HG03175 (cell line): ENCODE data around the gene LHX4.
A peak's percentile ranks its signal among the peaks of the same experiment; 100 is the strongest.

Source experiments
- ATAC-seq: cut with Tn5 transposase; IDR thresholded peaks from one replicate; pipeline ENCODE4 v1.9.1; 2021; ENCODE audit warnings: mild to moderate bottlenecking, moderate library complexity; ENCODE audit not compliant: unreplicated experiment

Gene LHX4

DNA sequence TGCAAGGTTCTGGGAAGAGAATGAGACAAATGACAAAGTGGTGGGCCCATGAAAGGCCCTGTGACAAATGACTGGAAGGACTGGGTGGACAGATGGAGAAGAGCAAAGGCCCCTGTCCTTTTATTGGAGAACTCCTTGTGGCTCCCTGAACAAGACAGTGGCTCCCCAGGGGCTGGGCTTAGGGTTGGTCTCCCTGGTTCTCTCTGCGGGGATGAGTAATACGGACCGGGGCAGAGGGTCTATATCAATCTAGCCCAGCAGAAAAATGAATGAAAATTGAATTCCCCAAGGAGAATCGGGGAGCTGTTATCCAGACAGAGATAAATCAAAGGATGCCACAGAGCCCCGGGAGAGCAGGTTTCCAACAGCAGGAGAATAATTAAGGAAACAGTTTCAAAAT, 5.2 kb upstream of the LHX4 start:
- ATAC-seq: no peak

DNA sequence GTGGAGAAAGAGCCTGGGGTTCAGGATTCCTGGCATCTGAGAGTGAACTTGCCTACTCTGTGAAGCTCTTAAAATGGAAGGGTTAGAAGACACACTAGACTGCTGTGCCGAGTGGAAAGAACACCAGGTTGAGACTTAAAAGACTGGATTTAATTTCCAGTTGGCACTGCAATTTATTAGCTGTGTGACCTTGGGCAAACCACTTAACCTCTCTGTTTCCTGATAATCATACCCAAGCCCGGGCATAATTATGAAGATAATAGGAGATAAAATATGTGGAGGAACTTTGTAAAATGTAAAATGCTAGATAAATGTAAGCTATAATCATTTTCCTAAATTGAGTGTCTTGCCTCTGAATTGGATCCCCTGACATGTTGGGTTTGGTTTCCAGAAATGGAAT, 4.7 kb upstream of the LHX4 start:
- ATAC-seq: no peak

DNA sequence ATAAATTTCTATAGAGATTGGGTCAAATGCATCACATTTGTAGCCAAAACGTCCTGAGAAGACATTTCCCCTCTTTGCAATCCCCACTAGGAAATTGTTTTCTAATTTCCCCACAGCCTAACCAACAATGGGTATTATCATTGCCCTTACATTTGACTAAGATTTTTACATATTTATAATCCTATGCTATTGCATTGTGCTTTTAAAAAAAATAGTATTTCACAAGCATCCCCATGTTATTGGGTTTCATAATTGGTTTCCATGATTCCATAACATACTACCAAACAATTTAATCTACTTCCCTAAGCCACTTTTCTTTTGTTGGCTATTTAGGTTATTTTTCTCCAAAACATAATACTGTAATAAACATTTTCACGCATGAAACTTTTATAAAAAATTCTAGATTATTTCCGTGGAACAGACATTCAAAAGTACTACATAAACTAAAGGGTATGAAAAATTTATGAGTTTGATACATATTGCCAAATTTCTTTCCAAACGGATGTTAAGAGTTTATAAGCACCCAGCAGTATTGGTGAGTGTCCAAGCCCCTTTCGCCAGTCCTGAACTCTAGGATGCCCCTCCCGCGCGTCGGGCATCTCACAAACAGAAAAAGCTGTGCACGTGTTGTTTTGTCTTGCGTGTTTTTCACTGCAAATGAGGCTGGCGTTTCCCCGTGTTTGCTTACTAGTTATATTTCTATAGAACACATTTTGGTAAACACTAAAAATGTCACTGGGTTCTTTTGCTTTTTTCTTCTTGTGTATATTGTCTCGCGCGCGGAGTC, 2.0 kb upstream of the LHX4 start:
- no peak for ATAC-seq

GRCh38 chr1:180228648-180229482, 1.2 kb upstream of the LHX4 start:
- ATAC-seq: peak; percentile 7

- no peak for ATAC-seq
Observed at GRCh38 chr1:180230416-180230790, 339 bp downstream of the LHX4 start.

GRCh38 chr1:180230791-180231505, 884 bp downstream of the LHX4 start:
- ATAC-seq: no peak

DNA sequence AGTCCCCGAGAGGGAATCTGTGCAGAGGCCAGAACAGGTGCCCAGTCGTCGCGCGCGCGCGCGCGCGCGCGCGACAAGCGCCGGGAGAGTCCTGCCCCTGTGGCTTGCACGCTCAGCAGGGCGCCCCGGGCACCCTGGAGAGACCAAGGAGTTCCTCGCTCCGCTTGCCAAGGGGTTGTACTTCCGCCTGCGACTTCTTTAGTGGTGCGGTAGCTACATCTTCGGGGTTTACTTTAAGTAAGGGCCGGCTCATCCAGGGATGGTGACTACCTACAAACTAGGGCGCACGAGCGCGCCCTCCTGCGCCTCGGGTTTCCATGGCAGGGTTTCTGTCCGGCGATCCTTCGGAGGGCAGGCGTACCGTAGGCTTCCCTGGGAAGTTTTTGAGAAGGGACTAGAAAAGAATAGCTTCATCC, 1.4 kb downstream of the LHX4 start:
- no peak for ATAC-seq

DNA sequence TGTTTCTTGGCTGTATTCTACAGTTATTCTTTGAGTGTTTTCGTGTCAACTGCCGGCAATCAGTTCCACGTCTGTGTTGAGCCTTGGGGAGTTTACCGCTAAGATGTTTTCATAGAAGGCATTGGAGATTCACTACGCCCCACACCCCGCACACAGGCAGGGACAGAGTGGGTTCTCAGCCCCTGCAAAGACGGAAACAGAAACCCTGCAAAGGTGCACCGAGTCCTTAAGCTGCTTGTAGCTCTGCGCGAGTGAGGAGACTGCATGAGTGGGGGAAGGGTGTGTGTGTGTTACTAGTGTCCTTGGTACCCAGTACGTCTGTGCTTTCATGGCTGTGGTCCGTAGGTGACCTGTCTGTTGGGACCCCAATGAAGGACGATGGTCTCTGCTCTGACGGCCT, 1.9 kb downstream of the LHX4 start:
- no peak for ATAC-seq

DNA sequence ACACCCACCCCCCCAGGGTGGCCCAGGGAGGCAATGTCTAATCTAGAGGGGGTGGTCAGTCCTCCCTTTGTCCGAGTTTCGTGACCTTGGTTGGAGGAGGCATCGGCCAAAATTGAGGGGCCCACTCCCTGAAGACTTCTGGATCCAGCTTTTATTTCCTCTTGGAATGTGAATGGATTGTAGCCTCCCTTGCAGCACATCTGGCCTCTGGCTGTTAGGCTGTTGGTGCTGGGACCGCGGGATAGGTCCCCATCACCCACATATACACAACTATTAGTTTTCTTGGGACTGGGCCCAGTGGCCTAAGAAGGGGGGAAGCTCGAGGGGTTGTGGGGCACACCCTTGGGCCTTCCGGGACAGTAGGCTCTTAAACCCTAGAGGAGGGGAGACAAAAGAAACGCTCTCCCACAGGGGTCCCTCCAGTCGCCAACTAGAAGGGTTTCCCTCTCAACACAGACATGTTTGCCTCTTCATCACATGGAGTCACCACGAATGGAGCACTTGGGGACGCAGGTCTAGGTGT, 2.5 kb downstream of the LHX4 start:
- no peak for ATAC-seq

DNA sequence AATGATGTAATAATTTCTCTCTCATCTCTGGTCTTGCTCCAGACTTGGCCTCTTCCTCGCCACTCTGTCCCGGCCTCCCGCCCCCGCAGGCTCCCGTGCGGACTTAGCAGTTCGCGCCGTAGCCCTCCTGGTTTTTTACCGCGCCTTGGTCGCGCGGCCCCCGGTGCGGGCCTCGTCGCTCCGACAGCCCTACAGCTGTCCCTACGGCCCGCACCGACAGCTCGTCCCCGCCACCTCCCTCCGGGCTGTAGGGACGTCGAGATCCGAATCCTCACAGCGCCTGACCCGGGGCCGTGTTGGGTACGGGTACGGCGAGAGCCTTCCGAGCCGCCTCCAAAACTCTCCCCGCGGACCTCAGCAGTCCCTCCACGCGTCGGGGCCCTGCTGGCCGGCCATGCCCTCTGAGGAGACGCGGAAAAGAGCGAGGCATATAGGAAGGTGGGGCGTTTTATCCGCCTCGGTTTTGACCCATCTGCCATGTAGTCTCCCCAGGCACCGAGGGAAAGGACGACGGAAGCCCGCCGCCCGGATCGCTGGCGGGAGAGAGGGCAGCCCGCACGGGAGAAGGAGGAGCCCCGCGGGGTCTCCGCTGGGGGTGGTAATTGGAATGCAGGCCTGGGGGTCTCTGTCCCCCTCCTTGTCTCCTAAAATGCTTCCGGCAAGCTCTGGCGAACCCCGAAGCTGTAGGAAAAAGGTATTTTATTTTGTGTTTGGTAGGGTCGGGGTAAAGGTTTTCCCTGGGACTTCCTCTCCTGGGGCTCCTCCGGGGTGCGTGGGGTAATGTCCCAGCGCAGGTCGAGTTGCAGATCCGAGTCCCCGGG, 3.3 kb downstream of the LHX4 start:
- no peak for ATAC-seq

DNA sequence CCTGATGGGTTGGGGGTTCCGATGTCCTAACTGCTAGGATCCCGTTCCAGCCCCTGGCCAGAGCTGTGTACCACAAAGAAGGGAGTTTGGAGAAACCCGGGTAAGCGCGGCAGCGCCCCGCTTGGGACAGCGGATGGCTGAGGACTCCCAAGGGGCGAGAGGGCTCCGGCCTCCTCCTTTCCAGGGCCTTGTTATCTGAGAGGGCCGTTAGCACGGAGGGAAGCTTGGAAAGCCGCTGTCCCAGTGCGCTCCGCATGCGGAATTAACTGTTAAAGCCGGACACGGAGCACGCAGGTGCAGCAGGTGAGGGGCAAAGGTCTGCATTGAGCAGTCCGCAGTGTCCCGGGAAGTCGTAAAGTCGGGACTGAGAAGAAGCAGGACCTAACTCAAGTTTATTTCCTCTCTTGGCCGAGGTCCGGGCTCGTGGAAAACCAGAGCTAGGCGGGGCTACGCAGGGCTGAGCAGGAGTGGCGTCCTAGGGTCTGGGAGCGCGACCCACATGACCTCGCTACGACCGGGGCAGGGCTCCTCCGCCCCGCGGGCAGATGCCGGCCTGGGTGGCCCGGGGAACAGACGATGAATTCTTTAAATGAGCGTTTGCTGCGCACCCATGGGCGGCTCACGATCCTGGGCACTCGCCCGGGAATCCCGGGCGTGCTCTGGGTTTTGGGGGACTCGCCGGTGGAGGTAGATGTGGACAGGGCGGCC, 4.5 kb downstream of the LHX4 start:
- ATAC-seq: no peak

GRCh38 chr1:180235077-180235501, 5.0 kb downstream of the LHX4 start:
- ATAC-seq: no peak

DNA sequence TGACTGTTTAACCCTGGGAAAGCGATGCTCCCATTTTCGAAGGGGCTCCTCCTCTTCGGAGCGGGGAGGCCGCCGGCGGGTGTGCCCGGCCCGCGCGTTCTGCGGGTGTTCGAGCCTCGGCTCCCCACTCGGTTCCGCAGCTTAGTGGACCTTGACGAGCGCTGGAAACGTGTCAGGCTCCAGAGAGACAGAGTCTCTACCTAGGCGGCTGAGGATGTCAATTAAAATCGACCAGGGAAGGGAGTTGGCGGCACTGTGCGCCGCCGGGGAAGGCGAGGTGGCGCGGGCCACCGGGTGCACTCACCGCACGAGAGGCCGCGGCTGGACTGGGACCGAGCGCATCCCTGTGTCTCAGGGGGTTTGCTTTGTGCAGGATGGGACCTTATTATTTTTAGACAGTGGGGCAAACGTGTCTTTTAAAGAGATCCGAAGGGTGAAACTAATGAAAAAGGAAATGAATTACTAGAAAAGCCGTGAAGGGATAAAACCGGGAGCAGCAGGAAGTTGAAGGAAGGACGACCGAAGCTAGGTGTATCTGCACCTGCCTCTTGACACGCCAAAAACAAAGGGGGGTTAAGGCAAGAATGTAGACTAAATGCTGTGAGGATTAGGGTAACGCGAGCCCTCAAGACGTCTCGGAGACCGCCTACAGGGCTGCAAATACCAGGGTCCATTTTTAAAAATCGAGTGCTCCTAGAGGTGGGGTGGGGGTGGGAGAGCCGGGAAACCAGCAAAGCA, 5.6 kb downstream of the LHX4 start:
- ATAC-seq: no peak

DNA sequence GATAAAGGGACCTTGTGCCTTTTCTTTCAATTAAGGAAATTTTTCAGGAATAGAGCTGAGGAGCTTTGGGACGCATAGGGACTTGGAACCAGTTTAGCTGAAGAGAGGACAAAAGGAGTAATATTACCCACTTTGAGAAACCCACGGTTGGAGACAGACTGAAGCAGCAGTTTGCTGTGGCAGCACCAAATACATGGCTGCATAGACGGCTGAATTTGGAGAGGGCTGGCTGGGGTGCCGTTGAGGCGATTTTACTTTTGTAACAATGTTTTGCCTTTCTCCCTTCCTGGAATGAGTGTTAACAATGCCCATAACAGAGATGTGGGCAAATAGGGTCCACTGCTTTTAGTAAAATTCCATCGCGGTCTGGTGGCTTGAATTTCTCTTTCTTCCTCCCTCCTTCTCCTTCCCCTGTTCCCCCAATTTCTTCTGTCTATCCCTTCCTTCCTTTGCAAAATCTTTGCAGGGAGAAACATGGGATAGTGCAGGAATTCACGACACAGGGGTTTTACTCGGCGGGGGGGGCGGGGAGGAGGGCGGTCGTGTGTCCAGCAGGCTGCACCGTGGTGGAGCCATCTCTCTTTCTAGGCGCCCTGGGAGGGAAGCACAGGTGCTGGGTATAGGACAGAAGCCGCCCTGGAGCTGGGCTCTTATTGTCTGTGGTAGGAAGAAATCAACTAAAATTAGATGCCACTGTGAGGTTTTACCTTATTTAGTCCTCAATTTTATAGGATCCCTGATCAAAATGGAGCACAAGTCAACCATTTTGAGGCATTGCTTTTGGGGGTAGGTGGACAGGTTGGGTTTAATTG, 6.8 kb downstream of the LHX4 start:
- ATAC-seq: no peak

DNA sequence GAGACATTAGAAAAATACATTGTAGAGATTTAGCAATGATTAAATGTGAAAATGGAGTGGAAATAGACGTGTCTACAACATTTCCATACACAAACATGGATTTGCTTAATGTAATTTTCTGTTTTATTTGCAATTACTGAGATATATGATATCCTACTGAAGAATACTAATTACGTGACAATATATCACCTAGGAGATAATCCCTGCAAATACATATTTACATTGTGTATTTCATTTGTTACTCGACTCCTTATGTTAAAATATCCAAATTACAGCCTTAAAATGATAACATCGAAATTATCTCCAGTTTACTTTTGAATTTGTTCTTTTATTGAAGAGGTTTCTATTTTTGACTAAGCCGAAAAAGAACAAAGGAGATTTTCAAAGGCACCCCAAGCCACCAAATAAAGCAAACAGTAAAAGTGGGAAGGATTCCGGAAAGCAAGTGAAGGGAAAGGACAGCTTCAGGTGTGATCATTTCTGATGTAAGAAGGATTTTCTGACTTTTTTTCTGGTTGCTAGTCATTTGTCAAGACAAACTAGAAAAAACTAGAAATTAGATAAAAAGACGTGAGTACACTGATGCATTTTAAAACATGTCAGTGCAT, 7.9 kb downstream of the LHX4 start:
- ATAC-seq: no peak

- ATAC-seq: no peak
Observed at GRCh38 chr1:180238675-180239074, 8.6 kb downstream of the LHX4 start.

GRCh38 chr1:180239145-180240096, 9.4 kb downstream of the LHX4 start:
- no peak for ATAC-seq
